Muscle layer of duodenum (tissue), 2 donors: ENCODE results near the gene KLB.
"Not testable (repeated sequence)": the region's sequence is repeated elsewhere in the genome, so short reads cannot be mapped to it uniquely, and the experiment has no call there.

Source experiments
- H3K27ac ChIP-seq: one replicate; pipeline ENCODE4 v1.7.0; 2013; ENCODE audit warnings: mild to moderate bottlenecking, low read length
- H3K27me3 ChIP-seq: one replicate; pipeline ENCODE4 v1.7.0; 2013; ENCODE audit warnings: low read depth, mild to moderate bottlenecking, control low read depth, low read length
- H3K36me3 ChIP-seq, 2 donors: one replicate each; pipeline ENCODE4 v1.7.0; 2013; ENCODE audit warnings: low read length in 2 of 2, control low read depth in 1 of 2, mild to moderate bottlenecking in 1 of 2; ENCODE audit not compliant: insufficient read depth in 2 of 2, control insufficient read depth in 1 of 2
- H3K4me1 ChIP-seq, 2 donors: one replicate each; pipeline ENCODE4 v1.7.0; 2013; ENCODE audit warnings: low read length in 2 of 2, mild to moderate bottlenecking in 2 of 2, control low read depth in 1 of 2, moderate library complexity in 1 of 2; ENCODE audit not compliant: insufficient read depth in 2 of 2, control insufficient read depth in 1 of 2
- H3K4me3 ChIP-seq, 2 donors: one replicate each; pipeline ENCODE4 v1.7.0; 2013; ENCODE audit warnings: low read length in 2 of 2, low read depth in 1 of 2, mild to moderate bottlenecking in 1 of 2
- H3K9me3 ChIP-seq, 2 donors: one replicate each; pipeline ENCODE4 v1.7.0; 2013; ENCODE audit warnings: low read length in 2 of 2, control low read depth in 1 of 2, mild to moderate bottlenecking in 1 of 2; ENCODE audit not compliant: control insufficient read depth in 1 of 2
- donor health status: healthy.

KLB gene

GRCh38 chr4:39383690-39384089 lies 23.0 kb upstream of the KLB start:
- no peaks in the 10 kb centered on the region for H3K36me3 ChIP-seq
- H3K27me3 ChIP-seq: no peaks in the 10 kb centered on the region
- H3K4me3 ChIP-seq: no peak overlapping the region
- H3K27ac ChIP-seq: no peak overlapping the region
- no peaks in the 10 kb centered on the region for H3K4me1 ChIP-seq
- H3K9me3 ChIP-seq: no peaks in the 10 kb centered on the region

GRCh38 chr4:39384563-39384962 lies 22.2 kb upstream of the KLB start:
- Histone ChIP-seq H3K36me3 (no peaks in the 10 kb centered on the region), H3K9me3 (no peaks in the 10 kb centered on the region), H3K27me3 (no peaks in the 10 kb centered on the region), H3K4me1 (no peaks in the 10 kb centered on the region), H3K27ac (no peak overlapping the region), H3K4me3 (no peak overlapping the region)

GRCh38 chr4:39390603-39391002 lies 16.1 kb upstream of the KLB start:
- H3K27ac ChIP-seq: no peak overlapping the region
- no peak overlapping the region for H3K4me3 ChIP-seq
- no peaks in the 10 kb centered on the region for H3K4me1 ChIP-seq
- no peaks in the 10 kb centered on the region for H3K36me3 ChIP-seq
- no peaks in the 10 kb centered on the region for H3K9me3 ChIP-seq
- H3K27me3 ChIP-seq: no peaks in the 10 kb centered on the region

- Histone ChIP-seq H3K4me1 (no peaks in the 10 kb centered on the region), H3K4me3 (no peak overlapping the region), H3K36me3 (no peaks in the 10 kb centered on the region), H3K27me3 (no peaks in the 10 kb centered on the region), H3K27ac (no peak overlapping the region), H3K9me3 (no peaks in the 10 kb centered on the region)
Observed at GRCh38 chr4:39394706-39395105, 12.0 kb upstream of the KLB start.

- H3K9me3 ChIP-seq, H3K27me3 ChIP-seq, H3K36me3 ChIP-seq, H3K4me1 ChIP-seq, H3K4me3 ChIP-seq, H3K27ac ChIP-seq: not testable (repeated sequence)
Observed at GRCh38 chr4:39401640-39402039, 5.1 kb upstream of the KLB start.

GRCh38 chr4:39407584-39407885 lies 805 bp downstream of the KLB start:
- H3K4me3 ChIP-seq: no peak overlapping the region

GRCh38 chr4:39410415-39410814 lies 3.7 kb downstream of the KLB start:
- Histone ChIP-seq H3K4me3 (no peak overlapping the region), H3K27ac (no peak overlapping the region)

More at GRCh38 chr4:39407584-39407885, 805 bp downstream of the KLB start:
- no peaks in the 10 kb centered on the region for H3K27me3 ChIP-seq
- H3K27ac ChIP-seq: no peak overlapping the region
- H3K36me3 ChIP-seq: no peaks in the 10 kb centered on the region
- no peaks in the 10 kb centered on the region for H3K9me3 ChIP-seq
- H3K4me1 ChIP-seq: no peaks in the 10 kb centered on the region

GRCh38 chr4:39411561-39411960 lies 4.8 kb downstream of the KLB start:
- not testable (repeated sequence) for H3K4me3 ChIP-seq, H3K4me1 ChIP-seq, H3K27ac ChIP-seq, H3K9me3 ChIP-seq, H3K27me3 ChIP-seq, H3K36me3 ChIP-seq

More at GRCh38 chr4:39410415-39410814, 3.7 kb downstream of the KLB start:
- Histone ChIP-seq H3K4me1 (no peaks in the 10 kb centered on the region), H3K36me3 (no peaks in the 10 kb centered on the region), H3K9me3 (no peaks in the 10 kb centered on the region), H3K27me3 (no peaks in the 10 kb centered on the region)

- H3K27ac ChIP-seq: no peak overlapping the region
- H3K9me3 ChIP-seq: no peaks in the 10 kb centered on the region
- no peaks in the 10 kb centered on the region for H3K36me3 ChIP-seq
- H3K4me3 ChIP-seq: no peak overlapping the region
- no peaks in the 10 kb centered on the region for H3K27me3 ChIP-seq
- H3K4me1 ChIP-seq: no peaks in the 10 kb centered on the region
Observed at GRCh38 chr4:39415678-39416283, 9.1 kb downstream of the KLB start.

GRCh38 chr4:39422247-39422646 lies 15.5 kb downstream of the KLB start:
- H3K4me3 ChIP-seq: no peak overlapping the region
- no peaks in the 10 kb centered on the region for H3K36me3 ChIP-seq
- no peaks in the 10 kb centered on the region for H3K9me3 ChIP-seq
- no peaks in the 10 kb centered on the region for H3K4me1 ChIP-seq
- H3K27me3 ChIP-seq: no peaks in the 10 kb centered on the region
- H3K27ac ChIP-seq: no peak overlapping the region

- not testable (repeated sequence) for H3K27ac ChIP-seq, H3K27me3 ChIP-seq, H3K36me3 ChIP-seq, H3K4me1 ChIP-seq, H3K4me3 ChIP-seq, H3K9me3 ChIP-seq
Observed at GRCh38 chr4:39425297-39425696, 18.6 kb downstream of the KLB start.

GRCh38 chr4:39426728-39427127 lies 20.0 kb downstream of the KLB start:
- Histone ChIP-seq H3K36me3 (no peaks in the 10 kb centered on the region), H3K9me3 (no peaks in the 10 kb centered on the region), H3K27ac (no peak overlapping the region), H3K27me3 (no peaks in the 10 kb centered on the region), H3K4me1 (no peaks in the 10 kb centered on the region), H3K4me3 (no peak overlapping the region)
